LHCN-M2 (cell line): ENCODE measurements around the gene IFIT2. TPM values are rescaled to one million over a fixed set of nuclear protein-coding genes. Genes with fewer than 3 reads are reported as not detected.

Experiments
- total RNA-seq: library from RNA; depleted of rRNA; stranded (reverse); fragments of >200 nt; gene quantifications from 2 replicates; pipeline ENCODE4 v1.2.3, GENCODE V29; 2014; rRNA removed

The IFIT2 gene
- total RNA-seq, 1 experiment from 2014 or later, result 9.0 TPM

Other genes starting within 250 kb of the IFIT2 start
- 0.06 TPM in 2 replicates for gene CH25H, start 94.7 kb upstream of the IFIT2 start, total RNA-seq
- gene LIPA, start 50.3 kb upstream of the IFIT2 start, total RNA-seq, result 53.5 and 55.6 TPM in 2 replicates
- gene IFIT3, start 26.0 kb downstream of the IFIT2 start, total RNA-seq, result 15.6 and 32.0 TPM in 2 replicates
- gene IFIT1B, start 76.0 kb downstream of the IFIT2 start, total RNA-seq, result not detected in 2 replicates
- gene IFIT1, start 90.6 kb downstream of the IFIT2 start, total RNA-seq, result 33.3 and 70.9 TPM in 2 replicates
- gene IFIT5, start 112.5 kb downstream of the IFIT2 start, total RNA-seq, result 32.1 and 40.5 TPM in 2 replicates
- 0.45 and 0.52 TPM in 2 replicates for gene SLC16A12, start 233.5 kb downstream of the IFIT2 start, total RNA-seq